Esophagus squamous epithelium (tissue), 5 donors: ENCODE results near the gene BCL2L13. TPM values are rescaled to one million over a fixed set of nuclear protein-coding genes. Genes with fewer than 3 reads are reported as not detected.

Experiments
- DNase-seq: peaks from one replicate; lab custom pipeline; 2025; lab: John Stamatoyannopoulos, UW
- H3K27ac ChIP-seq, 4 donors: fragments of 200-600 bp; sonication (generic); one replicate each; pipeline ENCODE4 v1.5.1; 2016 to 2019; ENCODE audit warnings: mild to moderate bottlenecking in 1 of 4
- H3K27me3 ChIP-seq, 4 donors: fragments of 200-600 bp; sonication (generic); 1 replicate in 3 of 4; 2 replicates in 1 of 4; pipeline versions ENCODE4 v1.5.1 to v1.6.0; 2017 to 2021; ENCODE audit warnings: antibody characterized with exemption in 1 of 4
- H3K36me3 ChIP-seq, 3 donors: fragments of 200-600 bp; sonication (generic); one replicate each; pipeline ENCODE4 v1.5.1; 2016 to 2019
- H3K4me1 ChIP-seq, 3 donors: fragments of 200-600 bp; sonication (generic); one replicate each; pipeline ENCODE4 v1.5.1; 2017 to 2019
- H3K4me3 ChIP-seq, 4 donors: fragments of 200-600 bp; sonication (generic); 1 replicate in 3 of 4; 2 replicates in 1 of 4; pipeline ENCODE4 v1.5.1; 2016 to 2019; ENCODE audit warnings: mild to moderate bottlenecking in 2 of 4, moderate library complexity in 1 of 4
- H3K9me3 ChIP-seq, 3 donors: fragments of 200-600 bp; sonication (generic); one replicate each; pipeline ENCODE4 v1.5.1; 2016 to 2019
- POLR2A ChIP-seq, 4 donors: fragments of 450-650 bp; IDR thresholded peaks; one replicate each; pipeline ENCODE4 v1.6.1; 2017; ENCODE audit warnings: antibody characterized with exemption in 4 of 4, mild to moderate bottlenecking in 4 of 4, moderate library complexity in 3 of 4
- WGBS, 2 donors: methylation state at CpG; one replicate each; pipeline ENCODE4 v1.1.5; 2018; 5-methylcytosine and 5-hydroxymethylcytosine counted together
- intact Hi-C: fragments of 100-400 bp; cut with DNase I; formaldehyde crosslinking; loops from one replicate; pipeline ENCODE4 v1.15.0; 2022
- total RNA-seq, 4 donors: library from RNA; depleted of rRNA; stranded (reverse); fragments of >200 nt; gene quantifications; one replicate each; pipeline ENCODE4 v1.1.0, GENCODE V29; 2016
- TF ChIP-seq, protein P1 (sequence below), 6 experiments: fragments of 450-650 bp in 4 of 6; fragments of 200-600 bp in 2 of 6; sonication (generic) in 2 of 6; IDR thresholded peaks; one replicate each; pipeline ENCODE4 v1.5.1; 2016 to 2019; ENCODE audit warnings: antibody characterized with exemption in 6 of 6, mild to moderate bottlenecking in 4 of 6, moderate library complexity in 4 of 6
- donor health status: DM: yes; HTN: yes; CAD: no.

The BCL2L13 gene
- total RNA-seq, 4 donors from 2014 or later, result 31.7 to 49.2 (median 43.1) TPM

GRCh38 chr22:17772958-17773605 is 134.5 kb downstream of the BCL2L13 start:
- H3K27ac ChIP-seq, result peak overlapping the region in 1 of 4 donors; percentile 84
- WGBS, 2 donors, result 32% methylated on average over 6 to 10 of the region's 18 CpGs

GRCh38 chr22:17773606-17774205 is 135.1 kb downstream of the BCL2L13 start:
- Histone ChIP-seq H3K36me3 (no peaks in the 10 kb centered on the region), H3K9me3 (no peaks in the 10 kb centered on the region), H3K4me3 (peak overlapping the region; percentile 58 to 97 (median 92)), H3K27ac (peak overlapping the region; percentile 60 to 84 (median 73)), H3K27me3 (no peaks in the 10 kb centered on the region), H3K4me1 (peaks cover 14 to 61% (median 25%) of the 10 kb centered on the region in 3 donors)
- DNase-seq, result no peak
- TF ChIP-seq, protein P1, sequence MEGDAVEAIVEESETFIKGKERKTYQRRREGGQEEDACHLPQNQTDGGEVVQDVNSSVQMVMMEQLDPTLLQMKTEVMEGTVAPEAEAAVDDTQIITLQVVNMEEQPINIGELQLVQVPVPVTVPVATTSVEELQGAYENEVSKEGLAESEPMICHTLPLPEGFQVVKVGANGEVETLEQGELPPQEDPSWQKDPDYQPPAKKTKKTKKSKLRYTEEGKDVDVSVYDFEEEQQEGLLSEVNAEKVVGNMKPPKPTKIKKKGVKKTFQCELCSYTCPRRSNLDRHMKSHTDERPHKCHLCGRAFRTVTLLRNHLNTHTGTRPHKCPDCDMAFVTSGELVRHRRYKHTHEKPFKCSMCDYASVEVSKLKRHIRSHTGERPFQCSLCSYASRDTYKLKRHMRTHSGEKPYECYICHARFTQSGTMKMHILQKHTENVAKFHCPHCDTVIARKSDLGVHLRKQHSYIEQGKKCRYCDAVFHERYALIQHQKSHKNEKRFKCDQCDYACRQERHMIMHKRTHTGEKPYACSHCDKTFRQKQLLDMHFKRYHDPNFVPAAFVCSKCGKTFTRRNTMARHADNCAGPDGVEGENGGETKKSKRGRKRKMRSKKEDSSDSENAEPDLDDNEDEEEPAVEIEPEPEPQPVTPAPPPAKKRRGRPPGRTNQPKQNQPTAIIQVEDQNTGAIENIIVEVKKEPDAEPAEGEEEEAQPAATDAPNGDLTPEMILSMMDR (IDR thresholded peaks at IDR 0.05), result no peak
- no peak for TF ChIP-seq POLR2A (IDR thresholded peaks at IDR 0.05)
- intact Hi-C loops, result no loop called here
- WGBS, 2 donors, result 8% methylated on average over 6 of the region's 47 CpGs; no CpG with 5 or more reads in 1 of the 2 donors

More at GRCh38 chr22:17772958-17773605, 134.5 kb downstream of the BCL2L13 start:
- Histone ChIP-seq H3K4me1 (peaks cover 14 to 61% (median 25%) of the 10 kb centered on the region in 3 donors), H3K4me3 (peak overlapping the region; percentile 58 to 97 (median 92)), H3K9me3 (no peaks in the 10 kb centered on the region), H3K27me3 (no peaks in the 10 kb centered on the region), H3K36me3 (no peaks in the 10 kb centered on the region)
- DNase-seq, result no peak
- TF ChIP-seq, protein P1 (IDR thresholded peaks at IDR 0.05), result no peak
- TF ChIP-seq POLR2A (IDR thresholded peaks at IDR 0.05), result no peak
- intact Hi-C loops, result no loop called here

- peaks cover 14 to 60% (median 25%) of the 10 kb centered on the region in 3 donors for H3K4me1 ChIP-seq
- no peak for DNase-seq
- peak within 1 kb of the TSS; percentile 58 to 97 (median 92) for H3K4me3 ChIP-seq
- no peaks in the 10 kb centered on the region for H3K36me3 ChIP-seq
- H3K9me3 ChIP-seq, result no peaks in the 10 kb centered on the region
- TF ChIP-seq, protein P1 (IDR thresholded peaks at IDR 0.05), result no peak
- peak in 1 of 4 donors; percentile 28 for TF ChIP-seq POLR2A (IDR thresholded peaks at IDR 0.05)
- intact Hi-C loops, result no loop called here
- 0 to 7% methylated on average over 4 of the region's 64 CpGs for WGBS, 2 donors
- H3K27ac ChIP-seq, result peak within 1 kb of the TSS; percentile 60 to 84 (median 73)
- no peaks in the 10 kb centered on the region for H3K27me3 ChIP-seq
Observed at GRCh38 chr22:17774206-17774925, 135.8 kb downstream of the BCL2L13 start, which contains the start of gene BID. BID (minus strand) TSS chr22:17774469; CDS start chr22:17750116, 24,353 bp downstream.

DNA sequence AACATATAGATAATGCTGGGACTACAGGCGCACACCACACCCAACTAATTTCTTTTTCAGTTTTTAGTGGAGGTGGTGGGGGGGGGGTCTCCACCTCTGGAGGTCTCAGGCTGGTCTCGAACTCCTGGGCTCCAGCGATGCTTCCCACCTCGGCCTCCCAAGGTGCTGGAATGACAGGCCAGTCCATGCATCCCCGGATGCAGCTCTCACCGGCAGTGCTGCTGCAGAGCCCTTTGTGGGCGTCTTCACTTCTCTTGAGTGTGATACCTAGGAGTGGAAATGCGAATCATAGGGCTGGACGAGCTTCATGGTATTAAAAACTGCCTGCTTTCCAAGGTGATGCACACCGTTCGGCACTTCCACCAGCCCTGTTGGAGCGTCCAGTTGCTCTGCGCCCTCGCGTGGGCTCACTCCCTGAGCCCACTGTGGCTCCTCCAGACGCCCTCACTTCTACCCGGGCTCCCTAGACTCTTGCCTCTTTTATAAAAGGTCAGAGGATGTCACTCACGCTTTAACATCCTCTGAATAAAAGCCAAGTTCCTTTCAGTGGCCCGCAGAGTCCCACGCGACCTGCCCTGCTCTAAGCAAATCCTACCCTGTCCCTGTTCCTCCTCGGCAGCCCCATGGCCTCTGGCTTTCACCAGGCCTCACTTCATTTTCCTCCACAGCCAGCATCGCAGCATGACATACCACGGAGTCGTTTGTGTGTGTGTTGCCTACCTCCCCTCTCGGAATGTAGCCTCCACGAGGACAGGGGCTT is 136.5 kb downstream of the BCL2L13 start:
- Histone ChIP-seq H3K4me1 (peaks cover 14 to 53% (median 20%) of the 10 kb centered on the region in 3 donors), H3K27ac (no peak overlapping the region), H3K27me3 (no peaks in the 10 kb centered on the region), H3K36me3 (no peaks in the 10 kb centered on the region), H3K9me3 (no peaks in the 10 kb centered on the region), H3K4me3 (peak overlapping the region in 2 of 4 donors; percentile 89 to 97)
- TF ChIP-seq POLR2A (IDR thresholded peaks at IDR 0.05), result no peak
- TF ChIP-seq, protein P1 (IDR thresholded peaks at IDR 0.05), result no peak
- intact Hi-C loops, result no loop called here
- no peak for DNase-seq
- WGBS, 2 donors, result 71 to 83% methylated on average over 15 to 26 of the region's 27 CpGs
